ENCODE results near the gene PTGIS.

- TF ChIP-seq EP300 (IDR thresholded peaks at IDR 0.05) (no peak), CTCF (IDR thresholded peaks at IDR 0.05) (no peak), POLR2A (IDR thresholded peaks at IDR 0.05; ENCODE audit: low read length) (no peak), POLR2AphosphoS2 (conservative IDR thresholded peaks at IDR 0.05; ENCODE audit: low read length) (no peak), REST (IDR thresholded peaks at IDR 0.05) (no peak), CEBPB (IDR thresholded peaks at IDR 0.05) (no peak), E2F6 (IDR thresholded peaks at IDR 0.05; ENCODE audit: borderline replicate concordance, low read depth) (no peak), ESRRA (IDR thresholded peaks at IDR 0.05; ENCODE audit: borderline replicate concordance, low read length) (no peak), RAD21 (conservative IDR thresholded peaks at IDR 0.05 in 1 of 2, IDR thresholded peaks at IDR 0.05 in 1 of 2) (no peak), MAX (IDR thresholded peaks at IDR 0.05) (no peak), SMC3 (IDR thresholded peaks at IDR 0.05) (no peak), HEYL (CRISPR knock-in tag; IDR thresholded peaks at IDR 0.05) (no peak), PBX3 (IDR thresholded peaks at IDR 0.05) (no peak), FOSL2 (IDR thresholded peaks at IDR 0.05) (no peak), FOSL2 (CRISPR knock-in tag; IDR thresholded peaks at IDR 0.05) (no peak)
These were observed 86.8 kb downstream of the PTGIS start for GRCh38 chr20:49481116-49481515.
